Loucy (cell line): Measurements from ENCODE around the gene LCP1.

Experiments used
- H2AFZ ChIP-seq: fragments of 200-600 bp; sonication (generic); 2 replicates; pipeline ENCODE4 v1.6.0; 2016; ENCODE audit warnings: antibody characterized with exemption, mild to moderate bottlenecking, low read length, moderate library complexity
- H3F3A ChIP-seq: fragments of 200-600 bp; 2 replicates; pipeline ENCODE4 v1.6.0; 2016; ENCODE audit warnings: antibody characterized with exemption, low read depth, mild to moderate bottlenecking
- H3K27me3 ChIP-seq: fragments of 200-600 bp; sonication (generic); 2 replicates; pipeline ENCODE4 v1.6.1; 2014; ENCODE audit warnings: low read length, mild to moderate bottlenecking; ENCODE audit not compliant: insufficient read depth, poor library complexity, severe bottlenecking
- H3K36me3 ChIP-seq: fragments of 200-600 bp; sonication (generic); 2 replicates; pipeline ENCODE4 v1.6.1; 2016; ENCODE audit warnings: low read length; ENCODE audit not compliant: insufficient read depth
- H3K4me1 ChIP-seq: fragments of 200-600 bp; sonication (generic); 2 replicates; pipeline ENCODE4 v1.5.1; 2014; ENCODE audit warnings: low read length, mild to moderate bottlenecking; ENCODE audit not compliant: insufficient read depth, poor library complexity, severe bottlenecking
- H3K4me2 ChIP-seq: fragments of 200-600 bp; sonication (generic); 2 replicates; pipeline ENCODE4 v1.6.0; 2014; ENCODE audit warnings: antibody characterized with exemption, low read length, low read depth, mild to moderate bottlenecking; ENCODE audit not compliant: poor library complexity, severe bottlenecking
- H3K4me3 ChIP-seq: fragments of 200-600 bp; sonication (generic); 2 replicates; pipeline ENCODE4 v1.5.1; 2014; ENCODE audit warnings: low read length, mild to moderate bottlenecking, mixed read lengths; ENCODE audit not compliant: poor library complexity, severe bottlenecking
- H3K79me2 ChIP-seq: fragments of 200-600 bp; sonication (generic); 2 replicates; pipeline ENCODE4 v1.6.1; 2014; ENCODE audit warnings: low read length; ENCODE audit not compliant: insufficient read depth
- H3K9ac ChIP-seq: fragments of 200-600 bp; sonication (generic); 2 replicates; pipeline ENCODE4 v1.6.0; 2014; ENCODE audit warnings: mild to moderate bottlenecking, low read depth, low read length, moderate library complexity; ENCODE audit not compliant: poor library complexity, severe bottlenecking
- H3K9me2 ChIP-seq: fragments of 200-600 bp; sonication (generic); replicated peaks from 2 replicates; pipeline ENCODE4 v1.6.1; 2016; ENCODE audit warnings: low read depth, low read length, mixed read lengths
- H3K9me3 ChIP-seq: fragments of 200-600 bp; sonication (generic); 2 replicates; pipeline ENCODE4 v1.6.1; 2014; ENCODE audit warnings: mild to moderate bottlenecking, antibody characterized with exemption, low read length, low read depth; ENCODE audit not compliant: insufficient read depth
- H4K20me1 ChIP-seq: fragments of 200-600 bp; sonication (generic); 2 replicates; pipeline ENCODE4 v1.6.0; 2014; ENCODE audit warnings: antibody characterized with exemption, low read length, mild to moderate bottlenecking; ENCODE audit not compliant: insufficient read depth, poor library complexity, severe bottlenecking
- EZH2phosphoT487 ChIP-seq: fragments of 200-600 bp; IDR thresholded peaks from 2 replicates; pipeline ENCODE4 v1.6.1; 2018; ENCODE audit warnings: antibody characterized with exemption, mild to moderate bottlenecking, moderate library complexity, borderline replicate concordance
- TF ChIP-seq, protein P1 (sequence below): fragments of 200-600 bp; sonication (generic); conservative IDR thresholded peaks from 2 replicates; pipeline ENCODE4 v1.5.1; 2014; ENCODE audit warnings: mild to moderate bottlenecking, antibody characterized with exemption, low read length

Gene LCP1

DNA sequence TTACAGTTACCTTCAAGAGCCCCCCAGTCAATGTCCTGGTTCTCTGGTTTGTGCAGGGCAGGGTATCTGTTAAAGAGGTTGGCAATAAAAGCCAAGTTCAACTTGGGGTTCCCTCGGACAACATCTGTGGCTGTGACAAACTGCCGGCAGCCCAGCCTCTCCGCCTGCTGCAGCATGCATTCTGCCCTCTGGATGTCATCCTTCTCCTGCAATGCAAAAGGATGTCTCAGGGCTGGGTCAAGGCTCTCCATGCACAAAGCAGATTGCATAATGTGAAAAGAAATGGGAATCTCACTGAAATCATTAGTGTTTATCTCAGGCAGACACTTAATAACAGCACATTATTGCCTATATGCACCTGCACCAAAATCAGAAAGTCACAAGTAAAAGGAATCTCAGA is 35.1 kb downstream of the LCP1 start:
- Histone ChIP-seq H3K9me3 (no peaks in the 10 kb centered on the region), H3K79me2 (no peaks in the 10 kb centered on the region), H2AFZ (no peak overlapping the region), H3K4me1 (no peaks in the 10 kb centered on the region), H3K4me3 (no peak overlapping the region), H3F3A (no peaks in the 10 kb centered on the region), H3K4me2 (no peak overlapping the region), H3K27me3 (no peaks in the 10 kb centered on the region), H3K9me2 (no peaks in the 10 kb centered on the region), H3K36me3 (peaks cover 96% of the 10 kb centered on the region), H3K9ac (no peak overlapping the region), H4K20me1 (no peaks in the 10 kb centered on the region)
- TF ChIP-seq, protein P1, sequence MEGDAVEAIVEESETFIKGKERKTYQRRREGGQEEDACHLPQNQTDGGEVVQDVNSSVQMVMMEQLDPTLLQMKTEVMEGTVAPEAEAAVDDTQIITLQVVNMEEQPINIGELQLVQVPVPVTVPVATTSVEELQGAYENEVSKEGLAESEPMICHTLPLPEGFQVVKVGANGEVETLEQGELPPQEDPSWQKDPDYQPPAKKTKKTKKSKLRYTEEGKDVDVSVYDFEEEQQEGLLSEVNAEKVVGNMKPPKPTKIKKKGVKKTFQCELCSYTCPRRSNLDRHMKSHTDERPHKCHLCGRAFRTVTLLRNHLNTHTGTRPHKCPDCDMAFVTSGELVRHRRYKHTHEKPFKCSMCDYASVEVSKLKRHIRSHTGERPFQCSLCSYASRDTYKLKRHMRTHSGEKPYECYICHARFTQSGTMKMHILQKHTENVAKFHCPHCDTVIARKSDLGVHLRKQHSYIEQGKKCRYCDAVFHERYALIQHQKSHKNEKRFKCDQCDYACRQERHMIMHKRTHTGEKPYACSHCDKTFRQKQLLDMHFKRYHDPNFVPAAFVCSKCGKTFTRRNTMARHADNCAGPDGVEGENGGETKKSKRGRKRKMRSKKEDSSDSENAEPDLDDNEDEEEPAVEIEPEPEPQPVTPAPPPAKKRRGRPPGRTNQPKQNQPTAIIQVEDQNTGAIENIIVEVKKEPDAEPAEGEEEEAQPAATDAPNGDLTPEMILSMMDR, result peak; percentile 22; the same call in 1 of the 2 replicates
- TF ChIP-seq EZH2phosphoT487, result no peak

- no peaks in the 10 kb centered on the region; the same call in 1 of the 2 replicates for H3K79me2 ChIP-seq
- H3K27me3 ChIP-seq, result no peaks in the 10 kb centered on the region
- TF ChIP-seq EZH2phosphoT487, result no peak
- TF ChIP-seq, protein P1, result no peak
- no peaks in the 10 kb centered on the region for H3F3A ChIP-seq
- H3K9me2 ChIP-seq, result no peaks in the 10 kb centered on the region
- peaks cover 96% of the 10 kb centered on the region for H3K36me3 ChIP-seq
- no peak overlapping the region for H2AFZ ChIP-seq
- H3K4me3 ChIP-seq, result no peak overlapping the region
- no peak overlapping the region for H3K4me2 ChIP-seq
- H4K20me1 ChIP-seq, result peaks cover 3% of the 10 kb centered on the region
- H3K4me1 ChIP-seq, result no peaks in the 10 kb centered on the region
- H3K9me3 ChIP-seq, result no peaks in the 10 kb centered on the region
- H3K9ac ChIP-seq, result no peak overlapping the region
These were observed 36.0 kb downstream of the LCP1 start for GRCh38 chr13:46145950-46146349.

DNA sequence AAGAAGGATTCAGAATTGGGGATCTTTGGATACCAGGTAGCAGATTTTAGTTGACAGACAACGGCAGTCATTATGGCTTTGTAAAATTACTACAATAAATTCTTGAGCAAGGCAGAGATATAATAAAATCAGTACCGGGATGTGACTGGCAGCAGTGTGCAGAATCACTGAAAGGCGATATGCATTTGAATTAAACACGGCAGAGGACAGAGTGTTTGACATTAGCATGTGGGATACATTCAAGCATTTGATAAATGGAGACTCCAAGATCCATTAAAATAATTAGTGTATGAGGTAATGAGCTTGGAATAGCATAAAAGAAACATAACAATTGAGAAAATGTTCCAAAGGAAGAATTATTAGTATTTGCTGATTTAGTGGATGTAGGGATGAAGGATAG is 36.8 kb downstream of the LCP1 start:
- no peak overlapping the region for H3K4me2 ChIP-seq
- no peak for TF ChIP-seq EZH2phosphoT487
- TF ChIP-seq, protein P1, result no peak
- H4K20me1 ChIP-seq, result peaks cover 6% of the 10 kb centered on the region
- peaks cover 96% of the 10 kb centered on the region for H3K36me3 ChIP-seq
- H3K9me2 ChIP-seq, result no peaks in the 10 kb centered on the region
- no peak overlapping the region for H3K4me3 ChIP-seq
- H3K9ac ChIP-seq, result no peak overlapping the region
- no peaks in the 10 kb centered on the region for H3K9me3 ChIP-seq
- no peak overlapping the region for H2AFZ ChIP-seq
- H3F3A ChIP-seq, result no peaks in the 10 kb centered on the region
- peaks cover 3% of the 10 kb centered on the region for H3K79me2 ChIP-seq
- H3K4me1 ChIP-seq, result no peaks in the 10 kb centered on the region
- no peaks in the 10 kb centered on the region for H3K27me3 ChIP-seq
